Suprapubic skin (tissue), 4 donors: ENCODE data around the gene ARHGAP35. TPM values are rescaled to one million over a fixed set of nuclear protein-coding genes. Genes with fewer than 3 reads are reported as not detected.

Experiments used
- DNase-seq, 2 donors: peaks; one replicate each; pipeline ENCODE4 v3.0.0-alpha.2; 2019; ENCODE audit warnings: low spot score in 2 of 2
- H3K27ac ChIP-seq: fragments of 200-600 bp; sonication (generic); one replicate; pipeline ENCODE4 v1.5.1; 2019
- H3K27me3 ChIP-seq: fragments of 200-600 bp; sonication (generic); one replicate; pipeline ENCODE4 v1.5.1; 2019
- H3K36me3 ChIP-seq: fragments of 200-600 bp; sonication (generic); one replicate; pipeline ENCODE4 v1.5.1; 2019
- H3K4me1 ChIP-seq: fragments of 200-600 bp; sonication (generic); one replicate; pipeline ENCODE4 v1.5.1; 2019
- H3K4me3 ChIP-seq: fragments of 200-600 bp; sonication (generic); one replicate; pipeline ENCODE4 v1.5.1; 2019; ENCODE audit warnings: mild to moderate bottlenecking
- H3K9me3 ChIP-seq: fragments of 200-600 bp; sonication (generic); one replicate; pipeline ENCODE4 v1.5.1; 2019
- CTCF ChIP-seq, 2 donors: fragments of 200-600 bp in 1 of 2; fragments of 450-650 bp in 1 of 2; sonication (generic) in 1 of 2; IDR thresholded peaks; one replicate each; pipeline ENCODE4 v1.5.1; 2016 to 2019; ENCODE audit warnings: antibody characterized with exemption in 2 of 2, mild to moderate bottlenecking in 1 of 2, moderate library complexity in 1 of 2
- EP300 ChIP-seq: sonication (generic); formaldehyde crosslinking; IDR thresholded peaks from one replicate; pipeline ENCODE4 v1.6.1; 2017; ENCODE audit warnings: antibody characterized with exemption
- POLR2A ChIP-seq, 2 donors: fragments of 450-650 bp; IDR thresholded peaks; one replicate each; pipeline ENCODE4 v1.6.1; 2017; ENCODE audit warnings: antibody characterized with exemption in 2 of 2, mild to moderate bottlenecking in 2 of 2, moderate library complexity in 2 of 2
- POLR2AphosphoS5 ChIP-seq, 3 donors: sonication (generic); formaldehyde crosslinking; IDR thresholded peaks; one replicate each; pipeline ENCODE4 v1.6.1; 2017; ENCODE audit warnings: antibody characterized with exemption in 3 of 3
- WGBS: methylation state at CpG from one replicate; pipeline ENCODE4 v1.1.5; 2018; 5-methylcytosine and 5-hydroxymethylcytosine counted together
- total RNA-seq, 4 donors: library from RNA; depleted of rRNA; stranded (reverse); fragments of >200 nt; gene quantifications; one replicate each; pipeline ENCODE4 v1.1.0, GENCODE V29; 2016

Gene ARHGAP35
- total RNA-seq, 4 donors from 2014 or later, result 33.9 to 54.2 (median 46.5) TPM

GRCh38 chr19:46845959-46846459 lies 14.8 kb upstream of the ARHGAP35 start:
- Histone ChIP-seq H3K9me3 (no peaks in the 10 kb centered on the region), H3K4me3 (no peak overlapping the region), H3K4me1 (peaks cover 30% of the 10 kb centered on the region), H3K36me3 (peaks cover 46% of the 10 kb centered on the region), H3K27ac (no peak overlapping the region), H3K27me3 (no peaks in the 10 kb centered on the region)
- 72% methylated on average over 19 of the region's 19 CpGs for WGBS
- DNase-seq, result peak in 1 of 2 donors; percentile 63
- TF ChIP-seq CTCF (IDR thresholded peaks at IDR 0.05) (no peak), EP300 (no peak)

DNA sequence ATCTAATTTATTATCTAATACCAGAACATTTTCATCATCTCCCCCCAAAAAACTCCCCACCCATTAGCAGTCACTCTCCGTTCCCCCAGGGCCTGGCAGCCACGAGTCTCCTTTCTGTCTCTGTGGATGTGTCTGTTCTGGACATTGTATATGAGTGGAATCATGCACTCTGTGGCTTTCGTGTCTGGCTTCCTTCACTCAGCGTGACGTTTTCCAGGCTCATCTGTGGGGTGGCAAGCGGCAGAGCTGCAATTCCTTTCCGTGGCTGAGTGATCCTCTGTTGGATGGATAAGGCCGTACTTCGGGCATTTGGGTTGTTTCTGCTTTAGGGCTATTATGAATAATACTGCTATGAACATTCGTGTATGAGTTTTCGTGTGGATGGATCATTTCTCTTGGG lies 13.3 kb upstream of the ARHGAP35 start:
- Histone ChIP-seq H3K27me3 (no peaks in the 10 kb centered on the region), H3K27ac (no peak overlapping the region)

DNA sequence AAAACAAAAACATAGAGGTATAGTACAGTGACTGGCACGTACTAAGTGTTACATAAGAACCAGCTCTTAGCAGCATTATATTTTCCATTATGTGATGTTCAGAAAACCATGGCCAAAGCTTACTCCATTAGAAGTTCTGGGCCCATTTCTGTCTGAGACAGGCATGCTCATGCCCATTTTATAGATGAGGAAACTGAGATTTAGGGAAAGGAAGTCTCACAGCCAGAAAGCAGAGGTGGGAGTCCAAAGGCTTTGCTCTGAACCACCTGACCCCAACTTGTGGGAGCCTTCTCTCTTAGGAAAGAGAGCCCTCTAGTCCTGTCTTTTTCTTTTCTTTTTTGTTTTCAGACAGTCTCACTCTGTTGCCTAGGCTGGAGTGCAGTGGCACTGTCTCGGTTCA lies 12.4 kb upstream of the ARHGAP35 start:
- Histone ChIP-seq H3K9me3 (no peaks in the 10 kb centered on the region), H3K36me3 (peaks cover 26% of the 10 kb centered on the region), H3K4me3 (no peak overlapping the region), H3K27ac (no peak overlapping the region), H3K4me1 (peaks cover 22% of the 10 kb centered on the region), H3K27me3 (no peaks in the 10 kb centered on the region)
- DNase-seq, result peak in 1 of 2 donors; percentile 14
- WGBS, result 91% methylated on average over 2 of the region's 2 CpGs
- TF ChIP-seq CTCF (IDR thresholded peaks at IDR 0.05) (no peak), POLR2A (IDR thresholded peaks at IDR 0.05) (no peak), POLR2AphosphoS5 (IDR thresholded peaks at IDR 0.05) (no peak), EP300 (no peak)

More for the DNA sequence above, 13.3 kb upstream of the ARHGAP35 start:
- TF ChIP-seq POLR2AphosphoS5 (IDR thresholded peaks at IDR 0.05), result no peak
- TF ChIP-seq CTCF (IDR thresholded peaks at IDR 0.05), result no peak
- TF ChIP-seq POLR2A (IDR thresholded peaks at IDR 0.05), result no peak
- peaks cover 35% of the 10 kb centered on the region for H3K36me3 ChIP-seq
- H3K4me3 ChIP-seq, result no peak overlapping the region
- H3K9me3 ChIP-seq, result no peaks in the 10 kb centered on the region
- H3K4me1 ChIP-seq, result peaks cover 22% of the 10 kb centered on the region
- WGBS, result 86% methylated on average over 11 of the region's 11 CpGs
- DNase-seq, result peak in 1 of 2 donors; percentile 28

DNA sequence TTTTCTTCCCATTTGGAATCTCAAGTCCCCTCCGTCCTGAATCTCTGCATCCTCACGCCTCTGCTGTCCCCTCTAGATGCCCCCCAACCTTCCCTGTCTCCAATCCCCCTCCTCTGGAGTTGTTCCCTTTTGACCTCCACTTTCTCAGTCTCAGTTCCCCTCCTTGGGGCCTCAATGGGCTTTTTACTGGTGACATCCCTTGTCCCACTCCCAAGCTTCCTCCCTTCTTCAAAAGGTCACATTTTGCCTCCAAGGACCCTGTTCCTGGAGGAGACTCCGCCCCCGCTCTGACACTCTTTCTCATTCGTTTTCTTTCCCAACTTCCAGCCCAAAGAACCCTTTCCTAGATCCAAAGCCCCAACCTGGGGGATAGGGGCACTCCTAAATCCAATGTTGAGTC lies 11.2 kb upstream of the ARHGAP35 start:
- DNase-seq, result peak in 1 of 2 donors; percentile 63
- H3K9me3 ChIP-seq, result no peaks in the 10 kb centered on the region

More for the DNA sequence above, 11.2 kb upstream of the ARHGAP35 start:
- 40% methylated on average over 5 of the region's 5 CpGs for WGBS
- no peak for TF ChIP-seq CTCF (IDR thresholded peaks at IDR 0.05)
- no peak for TF ChIP-seq POLR2A (IDR thresholded peaks at IDR 0.05)
- TF ChIP-seq EP300, result no peak
- no peak for TF ChIP-seq POLR2AphosphoS5 (IDR thresholded peaks at IDR 0.05)
- Histone ChIP-seq H3K36me3 (peaks cover 14% of the 10 kb centered on the region), H3K27ac (peak overlapping the region; percentile 92), H3K27me3 (no peaks in the 10 kb centered on the region), H3K4me3 (peak overlapping the region; percentile 88), H3K4me1 (peaks cover 19% of the 10 kb centered on the region)
